Vagina (tissue), 2 donors: ENCODE data around the gene ATP11A.

Source experiments
- POLR2AphosphoS5 ChIP-seq, 2 donors: sonication (generic); formaldehyde crosslinking; IDR thresholded peaks; one replicate each; pipeline ENCODE4 v1.9.0; 2017; ENCODE audit warnings: antibody characterized with exemption in 2 of 2, mild to moderate bottlenecking in 2 of 2, low read depth in 1 of 2; ENCODE audit not compliant: insufficient read depth in 1 of 2
- TF ChIP-seq, protein P1 (sequence below), 3 experiments: fragments of 450-650 bp in 2 of 3; fragments of 200-600 bp in 1 of 3; sonication (generic) in 1 of 3; IDR thresholded peaks; one replicate each; pipeline ENCODE4 v1.5.1; 2017 to 2019; ENCODE audit warnings: antibody characterized with exemption in 3 of 3, mild to moderate bottlenecking in 2 of 3, moderate library complexity in 2 of 3

DNA sequence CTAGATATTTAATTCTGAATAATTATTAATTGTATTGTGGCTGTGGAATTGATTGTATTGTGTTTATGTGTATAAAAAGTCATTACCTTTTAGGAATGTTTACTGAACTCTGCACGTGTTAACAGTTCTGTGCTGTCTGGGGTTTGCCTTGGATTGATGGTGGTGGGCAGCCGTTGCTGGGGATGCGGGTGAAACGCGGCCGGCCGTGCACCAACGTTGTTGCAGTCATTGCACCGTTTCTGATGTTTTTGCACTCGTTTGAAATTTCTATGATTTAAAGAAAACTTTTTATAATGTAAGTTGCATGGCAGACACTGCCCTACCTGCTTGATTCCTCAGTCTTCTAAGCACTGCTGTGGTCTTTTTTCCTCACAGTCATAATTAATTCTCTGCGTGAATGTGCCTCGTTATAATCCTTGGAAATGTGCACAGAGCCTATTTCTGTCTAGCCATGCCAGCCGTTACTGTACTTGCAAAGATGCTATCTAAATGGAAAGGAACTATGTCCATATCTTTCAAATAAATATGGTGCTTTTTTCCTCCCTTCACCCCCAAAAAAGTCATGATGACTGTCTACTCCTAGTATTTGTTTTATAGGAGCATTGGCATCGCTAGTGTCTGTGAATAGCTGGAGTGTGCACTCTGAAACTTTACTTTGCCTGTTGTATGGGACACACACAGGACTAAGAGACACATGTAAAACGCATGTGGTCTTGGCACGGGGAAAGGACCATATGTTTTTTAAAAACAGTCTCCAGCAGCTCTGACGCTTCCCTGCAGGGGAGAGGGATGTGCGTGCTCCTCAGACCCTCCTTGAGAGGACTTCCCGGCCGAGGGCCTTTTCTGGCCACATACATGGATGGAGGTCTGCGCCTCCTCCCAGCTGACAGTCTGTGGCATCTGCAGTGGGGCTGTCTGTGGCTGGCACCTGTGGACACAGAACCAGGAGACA is 238.5 kb downstream of the ATP11A start:
- TF ChIP-seq, protein P1, sequence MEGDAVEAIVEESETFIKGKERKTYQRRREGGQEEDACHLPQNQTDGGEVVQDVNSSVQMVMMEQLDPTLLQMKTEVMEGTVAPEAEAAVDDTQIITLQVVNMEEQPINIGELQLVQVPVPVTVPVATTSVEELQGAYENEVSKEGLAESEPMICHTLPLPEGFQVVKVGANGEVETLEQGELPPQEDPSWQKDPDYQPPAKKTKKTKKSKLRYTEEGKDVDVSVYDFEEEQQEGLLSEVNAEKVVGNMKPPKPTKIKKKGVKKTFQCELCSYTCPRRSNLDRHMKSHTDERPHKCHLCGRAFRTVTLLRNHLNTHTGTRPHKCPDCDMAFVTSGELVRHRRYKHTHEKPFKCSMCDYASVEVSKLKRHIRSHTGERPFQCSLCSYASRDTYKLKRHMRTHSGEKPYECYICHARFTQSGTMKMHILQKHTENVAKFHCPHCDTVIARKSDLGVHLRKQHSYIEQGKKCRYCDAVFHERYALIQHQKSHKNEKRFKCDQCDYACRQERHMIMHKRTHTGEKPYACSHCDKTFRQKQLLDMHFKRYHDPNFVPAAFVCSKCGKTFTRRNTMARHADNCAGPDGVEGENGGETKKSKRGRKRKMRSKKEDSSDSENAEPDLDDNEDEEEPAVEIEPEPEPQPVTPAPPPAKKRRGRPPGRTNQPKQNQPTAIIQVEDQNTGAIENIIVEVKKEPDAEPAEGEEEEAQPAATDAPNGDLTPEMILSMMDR (IDR thresholded peaks at IDR 0.05) = no peak
- TF ChIP-seq POLR2AphosphoS5 (IDR thresholded peaks at IDR 0.05; ENCODE audit: insufficient read depth in 1 of 2, low read depth in 1 of 2) = no peak
